ENCODE measurements around the gene PCNP.
"Not testable (repeated sequence)": the region's sequence is repeated elsewhere in the genome, so short reads cannot be mapped to it uniquely, and the experiment has no call there.

DNA sequence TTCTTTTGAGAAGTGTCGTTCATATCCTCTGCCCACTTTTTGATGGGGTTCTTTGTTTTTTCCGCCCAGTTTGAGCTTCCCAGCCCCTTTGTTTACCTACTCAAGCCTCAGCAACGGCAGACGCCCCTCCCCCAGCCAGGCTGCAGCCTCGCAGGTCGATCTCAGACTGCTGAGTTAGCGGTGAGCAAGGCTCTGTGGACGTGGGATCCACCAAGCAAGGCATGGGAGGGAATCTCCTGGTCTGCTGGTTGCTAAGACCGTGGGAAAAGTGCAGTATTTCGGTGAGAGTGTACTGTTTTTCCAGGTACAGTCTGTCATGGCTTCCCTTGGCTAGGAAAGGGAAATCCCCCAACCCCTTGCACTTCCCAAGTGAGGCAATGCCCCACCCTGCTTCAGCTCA lies 31.4 kb downstream of the PCNP start:
- TF ChIP-seq POLR2A (IDR thresholded peaks at IDR 0.05) = not testable (repeated sequence)
- TF ChIP-seq, protein P1, sequence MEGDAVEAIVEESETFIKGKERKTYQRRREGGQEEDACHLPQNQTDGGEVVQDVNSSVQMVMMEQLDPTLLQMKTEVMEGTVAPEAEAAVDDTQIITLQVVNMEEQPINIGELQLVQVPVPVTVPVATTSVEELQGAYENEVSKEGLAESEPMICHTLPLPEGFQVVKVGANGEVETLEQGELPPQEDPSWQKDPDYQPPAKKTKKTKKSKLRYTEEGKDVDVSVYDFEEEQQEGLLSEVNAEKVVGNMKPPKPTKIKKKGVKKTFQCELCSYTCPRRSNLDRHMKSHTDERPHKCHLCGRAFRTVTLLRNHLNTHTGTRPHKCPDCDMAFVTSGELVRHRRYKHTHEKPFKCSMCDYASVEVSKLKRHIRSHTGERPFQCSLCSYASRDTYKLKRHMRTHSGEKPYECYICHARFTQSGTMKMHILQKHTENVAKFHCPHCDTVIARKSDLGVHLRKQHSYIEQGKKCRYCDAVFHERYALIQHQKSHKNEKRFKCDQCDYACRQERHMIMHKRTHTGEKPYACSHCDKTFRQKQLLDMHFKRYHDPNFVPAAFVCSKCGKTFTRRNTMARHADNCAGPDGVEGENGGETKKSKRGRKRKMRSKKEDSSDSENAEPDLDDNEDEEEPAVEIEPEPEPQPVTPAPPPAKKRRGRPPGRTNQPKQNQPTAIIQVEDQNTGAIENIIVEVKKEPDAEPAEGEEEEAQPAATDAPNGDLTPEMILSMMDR (IDR thresholded peaks at IDR 0.05 in 4 of 5, conservative IDR thresholded peaks at IDR 0.05 in 1 of 5) = not testable (repeated sequence)
